Osteocyte (in vitro differentiated cells): ENCODE results near the gene NEU3. TPM values are rescaled to one million over a fixed set of nuclear protein-coding genes. Genes with fewer than 3 reads are reported as not detected.
"Not testable (repeated sequence)": the region's sequence is repeated elsewhere in the genome, so short reads cannot be mapped to it uniquely, and the experiment has no call there.

ENCODE experiments used
- DNase-seq: peaks from one replicate; pipeline ENCODE4 v3.0.0; 2021; ENCODE audit warnings: mixed read lengths; ENCODE audit not compliant: unreplicated experiment; ENCODE audit errors: extremely low spot score
- H3K27ac Mint-ChIP-seq: one replicate; pipeline ENCODE4 v1.8.0; 2021; ENCODE audit warnings: mild to moderate bottlenecking, mixed read lengths; ENCODE audit not compliant: unreplicated experiment
- H3K27me3 Mint-ChIP-seq: one replicate; pipeline ENCODE4 v1.8.0; 2021; ENCODE audit warnings: mixed read lengths; ENCODE audit not compliant: unreplicated experiment
- H3K36me3 Mint-ChIP-seq: one replicate; pipeline ENCODE4 v1.8.0; 2021; ENCODE audit warnings: mixed read lengths; ENCODE audit not compliant: unreplicated experiment
- H3K4me1 Mint-ChIP-seq: one replicate; pipeline ENCODE4 v1.8.0; 2021; ENCODE audit warnings: mixed read lengths; ENCODE audit not compliant: unreplicated experiment
- H3K4me3 Mint-ChIP-seq: one replicate; pipeline ENCODE4 v1.8.0; 2021; ENCODE audit warnings: mild to moderate bottlenecking, moderate library complexity, mixed read lengths; ENCODE audit not compliant: unreplicated experiment
- H3K9me3 Mint-ChIP-seq: one replicate; pipeline ENCODE4 v1.8.0; 2021; ENCODE audit warnings: mixed read lengths; ENCODE audit not compliant: unreplicated experiment
- total RNA-seq: library from RNA; stranded (reverse); gene quantifications from 2 replicates; pipeline ENCODE4 v1.2.1, GENCODE V29; 2021
- TF ChIP-seq, protein P1 (sequence below): fragments of 200-600 bp; sonication (generic); IDR thresholded peaks from 2 replicates; pipeline ENCODE4 v1.5.0; 2021; ENCODE audit warnings: antibody characterized with exemption, mild to moderate bottlenecking, moderate library complexity

The NEU3 gene
- total RNA-seq, 1 donor from 2014 or later = 10.1 TPM

DNA sequence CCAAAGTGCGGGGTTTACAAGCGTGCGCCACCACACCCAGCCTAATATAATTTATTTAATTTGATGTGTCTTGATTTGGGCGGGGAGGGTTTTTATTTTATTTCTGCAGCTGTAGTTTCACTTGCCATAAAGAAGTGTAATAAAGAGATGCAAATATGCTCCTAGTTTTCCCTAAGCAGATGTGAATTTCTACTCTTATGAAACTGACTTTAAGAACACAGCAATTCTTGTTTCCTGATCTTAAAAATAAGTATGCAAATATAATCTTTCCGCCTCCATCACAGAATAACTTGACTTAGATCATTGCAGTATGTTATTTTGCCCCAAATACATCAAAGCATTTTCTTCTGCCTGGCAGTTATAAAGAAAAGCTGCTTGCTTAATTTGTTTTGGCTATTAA, 35.3 kb upstream of the NEU3 start:
- Mint-ChIP-seq H3K36me3 (peaks cover 12% of the 10 kb centered on the region), H3K4me3 (no peak overlapping the region), H3K4me1 (peaks cover 33% of the 10 kb centered on the region), H3K27me3 (no peaks in the 10 kb centered on the region), H3K9me3 (peaks cover 5% of the 10 kb centered on the region), H3K27ac (no peak overlapping the region)
- TF ChIP-seq, protein P1, sequence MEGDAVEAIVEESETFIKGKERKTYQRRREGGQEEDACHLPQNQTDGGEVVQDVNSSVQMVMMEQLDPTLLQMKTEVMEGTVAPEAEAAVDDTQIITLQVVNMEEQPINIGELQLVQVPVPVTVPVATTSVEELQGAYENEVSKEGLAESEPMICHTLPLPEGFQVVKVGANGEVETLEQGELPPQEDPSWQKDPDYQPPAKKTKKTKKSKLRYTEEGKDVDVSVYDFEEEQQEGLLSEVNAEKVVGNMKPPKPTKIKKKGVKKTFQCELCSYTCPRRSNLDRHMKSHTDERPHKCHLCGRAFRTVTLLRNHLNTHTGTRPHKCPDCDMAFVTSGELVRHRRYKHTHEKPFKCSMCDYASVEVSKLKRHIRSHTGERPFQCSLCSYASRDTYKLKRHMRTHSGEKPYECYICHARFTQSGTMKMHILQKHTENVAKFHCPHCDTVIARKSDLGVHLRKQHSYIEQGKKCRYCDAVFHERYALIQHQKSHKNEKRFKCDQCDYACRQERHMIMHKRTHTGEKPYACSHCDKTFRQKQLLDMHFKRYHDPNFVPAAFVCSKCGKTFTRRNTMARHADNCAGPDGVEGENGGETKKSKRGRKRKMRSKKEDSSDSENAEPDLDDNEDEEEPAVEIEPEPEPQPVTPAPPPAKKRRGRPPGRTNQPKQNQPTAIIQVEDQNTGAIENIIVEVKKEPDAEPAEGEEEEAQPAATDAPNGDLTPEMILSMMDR = no peak
- no peak for DNase-seq

DNA sequence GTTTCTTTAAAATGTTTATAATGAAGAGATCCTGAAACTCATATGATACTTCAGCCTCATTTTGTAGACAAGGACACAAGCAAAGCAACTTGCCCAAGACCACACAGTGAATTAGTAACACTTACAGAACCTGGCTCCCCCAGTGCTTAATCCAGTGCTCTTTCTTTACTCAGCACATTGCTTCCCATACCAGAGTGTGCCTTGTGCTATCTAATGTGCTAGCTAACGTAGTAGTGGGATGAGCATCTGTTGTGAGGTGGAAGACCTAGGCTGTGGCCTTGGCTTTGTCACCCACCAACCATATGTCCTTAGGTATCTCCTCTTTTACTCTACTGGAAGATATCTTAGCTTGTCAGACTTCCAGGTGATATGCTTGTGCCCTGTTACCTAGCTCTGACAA, 34.5 kb upstream of the NEU3 start:
- Mint-ChIP-seq H3K9me3 (peaks cover 5% of the 10 kb centered on the region), H3K27me3 (no peaks in the 10 kb centered on the region), H3K4me3 (no peak overlapping the region), H3K36me3 (peaks cover 12% of the 10 kb centered on the region), H3K4me1 (peaks cover 37% of the 10 kb centered on the region), H3K27ac (no peak overlapping the region)
- TF ChIP-seq, protein P1 = no peak
- DNase-seq = no peak

DNA sequence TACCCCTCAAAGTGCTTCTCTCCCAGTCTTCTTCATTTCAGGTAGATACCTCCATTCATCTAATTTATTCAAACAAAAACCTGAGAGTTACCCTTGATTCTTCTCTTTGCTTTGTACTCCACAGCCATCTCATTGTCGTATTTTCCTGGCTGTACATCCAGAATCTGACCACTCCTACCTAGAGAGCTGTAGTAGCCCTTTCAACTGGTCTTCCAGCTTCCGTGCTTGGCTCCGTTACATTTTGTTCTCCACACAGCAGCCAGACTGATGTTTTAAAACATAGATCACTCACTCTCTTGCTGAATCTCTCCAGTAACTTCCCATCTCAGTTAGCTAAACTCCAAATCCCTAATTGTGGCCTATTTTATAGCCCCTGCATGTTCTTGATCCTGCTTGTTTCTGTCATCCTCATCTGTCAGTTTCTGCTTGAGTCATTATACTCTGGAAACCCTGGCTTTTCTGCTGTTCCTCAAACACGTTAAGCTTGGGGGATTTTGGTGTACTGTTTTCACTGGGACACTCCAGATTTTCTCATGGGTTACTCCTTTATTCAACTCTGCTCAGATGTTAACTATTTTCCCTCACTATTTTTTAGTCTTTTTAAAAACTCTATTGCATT, 32.2 kb upstream of the NEU3 start:
- Mint-ChIP-seq H3K4me3 (no peak overlapping the region), H3K27me3 (no peaks in the 10 kb centered on the region), H3K27ac (no peak overlapping the region), H3K9me3 (peaks cover 5% of the 10 kb centered on the region), H3K36me3 (peaks cover 9% of the 10 kb centered on the region), H3K4me1 (peaks cover 27% of the 10 kb centered on the region)
- DNase-seq = no peak
- TF ChIP-seq, protein P1 = no peak

DNA sequence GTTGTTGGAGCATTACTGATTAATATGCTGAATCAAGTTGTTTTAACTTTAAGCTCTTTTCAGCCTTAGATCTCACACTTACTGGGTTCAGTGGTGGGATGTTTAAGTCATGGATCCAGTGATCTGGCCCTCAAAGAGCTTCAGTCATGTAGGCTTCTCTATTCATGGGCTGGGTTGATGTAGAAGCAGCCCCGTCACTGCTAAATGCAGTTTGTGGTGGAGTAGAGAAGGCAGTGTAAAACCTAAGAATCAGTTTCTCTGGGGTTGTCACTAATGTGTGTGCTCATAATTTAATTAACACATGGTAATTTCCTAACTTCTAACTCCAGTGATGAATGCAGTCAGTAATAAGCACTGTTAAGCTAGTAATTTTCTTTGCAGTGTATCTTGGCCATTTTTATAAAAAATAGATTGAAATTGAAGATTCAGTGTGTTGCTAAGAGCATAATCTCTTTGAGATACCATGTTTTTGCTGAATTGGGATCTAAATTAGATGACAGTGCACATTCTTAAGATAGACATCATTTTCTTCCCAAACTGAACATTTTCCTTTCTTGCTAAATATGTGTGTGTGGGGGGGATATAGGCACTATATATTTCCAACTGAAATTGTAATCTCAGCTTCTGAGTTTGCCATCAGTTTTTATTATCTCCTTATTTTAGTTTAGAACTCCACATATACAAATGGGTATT, 30.6 kb upstream of the NEU3 start:
- no peak for DNase-seq
- TF ChIP-seq, protein P1 = no peak
- no peak overlapping the region for H3K27ac Mint-ChIP-seq
- H3K27me3 Mint-ChIP-seq = no peaks in the 10 kb centered on the region
- no peak overlapping the region for H3K4me3 Mint-ChIP-seq
- peaks cover 5% of the 10 kb centered on the region for H3K9me3 Mint-ChIP-seq
- H3K36me3 Mint-ChIP-seq = peaks cover 11% of the 10 kb centered on the region
- H3K4me1 Mint-ChIP-seq = peaks cover 24% of the 10 kb centered on the region

DNA sequence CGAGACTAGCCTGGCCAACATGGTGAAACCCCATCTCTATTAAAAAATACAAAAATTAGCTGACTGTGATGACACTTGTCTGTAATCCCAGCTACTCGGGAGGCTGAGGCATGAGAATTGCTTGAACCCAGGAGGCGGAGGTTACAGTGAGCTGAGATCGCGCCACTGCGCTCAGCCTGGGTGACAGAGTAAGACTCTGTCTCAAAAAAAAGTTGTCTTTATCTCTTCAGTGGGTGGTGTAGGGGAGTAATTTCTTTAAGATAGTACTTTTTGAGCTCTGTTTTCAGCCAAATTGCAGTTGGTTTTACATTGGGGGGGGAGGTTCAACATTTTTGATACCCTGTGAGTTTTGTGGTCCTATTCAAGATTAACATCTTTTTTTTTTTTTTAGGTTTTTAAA, 28.6 kb upstream of the NEU3 start:
- peaks cover 28% of the 10 kb centered on the region for H3K4me1 Mint-ChIP-seq
- H3K27me3 Mint-ChIP-seq, H3K9me3 Mint-ChIP-seq, DNase-seq, H3K4me3 Mint-ChIP-seq: not testable (repeated sequence)
- H3K36me3 Mint-ChIP-seq = peaks cover 12% of the 10 kb centered on the region
- H3K27ac Mint-ChIP-seq = peak overlapping the region; percentile 48
